ENCODE results near the gene TRAPPC2L. TPM values are rescaled to one million over a fixed set of nuclear protein-coding genes. Genes with fewer than 3 reads are reported as not detected.
A peak's percentile ranks its signal among the peaks of the same experiment; 100 is the strongest.

The TRAPPC2L gene
- total and polyA plus RNA-seq, 2 of the 13 experiments (the other 11 are each of a cell fraction or from before 2014, with no cell fraction given) = 96.3 to 107 TPM

DNA sequence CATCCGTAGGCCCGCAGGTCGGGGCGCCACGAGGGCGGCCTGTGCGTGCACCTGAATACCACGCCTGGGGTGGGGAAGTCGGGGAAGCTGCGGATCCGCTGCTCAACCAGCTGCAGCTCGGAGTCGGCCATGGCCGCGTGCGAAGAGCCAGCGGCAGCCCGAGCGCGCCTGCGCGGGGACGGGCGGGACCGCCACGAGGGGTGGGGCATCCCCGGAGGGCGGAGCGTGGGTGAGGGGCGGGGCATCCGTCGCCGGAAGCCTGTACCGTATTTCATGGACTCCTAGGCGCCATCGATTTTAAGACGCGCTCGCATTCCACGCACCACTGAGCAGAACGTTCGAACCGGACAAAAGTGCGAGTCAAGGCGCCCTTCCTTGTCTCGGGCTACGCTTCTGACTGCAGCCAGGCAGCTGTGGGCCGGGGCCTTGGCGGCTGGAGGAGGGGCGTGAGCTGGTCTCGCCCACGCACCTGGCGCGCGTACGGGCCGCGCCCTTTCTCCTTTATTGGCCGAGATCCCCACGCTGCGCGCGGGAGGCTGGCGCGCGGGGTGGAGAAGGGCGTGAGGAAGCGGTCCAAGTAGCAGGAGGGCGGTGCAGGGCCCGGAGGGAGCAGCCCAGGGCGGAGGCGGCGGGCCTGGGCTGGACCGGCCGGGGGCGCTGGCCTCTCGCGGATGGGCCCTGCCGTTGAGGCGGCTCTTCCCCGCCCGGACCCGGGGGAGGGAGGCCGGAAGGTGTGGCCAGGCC is 45.0 kb upstream of the TRAPPC2L start, which contains the start of gene APRT (continued):
- TF ChIP-seq ZHX2 (IDR thresholded peaks at IDR 0.05; ENCODE audit: low read depth) (peak; percentile 68; the same call in 1 of the 2 replicates), ZHX2 (CRISPR knock-in tag; IDR thresholded peaks at IDR 0.05; ENCODE audit: borderline replicate concordance) (peak; percentile 94), ZNF17 (CRISPR knock-in tag; IDR thresholded peaks at IDR 0.05) (no peak; the same call in 1 of the 2 replicates), ZNF510 (CRISPR knock-in tag; IDR thresholded peaks at IDR 0.05; ENCODE audit: low read depth) (peak; percentile 58; the same call in 1 of the 2 replicates), ZNF10 (CRISPR knock-in tag; IDR thresholded peaks at IDR 0.05; ENCODE audit: borderline replicate concordance, low read depth) (no peak), ZNF557 (CRISPR knock-in tag; IDR thresholded peaks at IDR 0.05) (peak; percentile 74; the same call in 1 of the 2 replicates), TFDP1 (CRISPR knock-in tag; IDR thresholded peaks at IDR 0.05; ENCODE audit: borderline replicate concordance) (peak; percentile 9; the same call in 1 of the 2 replicates), ZNF282 (IDR thresholded peaks at IDR 0.05; ENCODE audit: partially characterized antibody) (no peak), MATR3 (CRISPR knock-in tag; IDR thresholded peaks at IDR 0.05) (no peak), NCOR1 (IDR thresholded peaks at IDR 0.05; ENCODE audit: borderline replicate concordance, low read length) (0 out of 2 replicates have a peak, but pooled peaks have one; percentile 9), RCOR2 (CRISPR knock-in tag; IDR thresholded peaks at IDR 0.05) (peak; percentile 66), ZNF776 (CRISPR knock-in tag; IDR thresholded peaks at IDR 0.05) (peak; percentile 90), TBP (CRISPR knock-in tag; IDR thresholded peaks at IDR 0.05) (no peak), SP2 (CRISPR knock-in tag; IDR thresholded peaks at IDR 0.05) (no peak), ZNF230 (CRISPR knock-in tag; IDR thresholded peaks at IDR 0.05) (peak; percentile 84), ZEB1 (IDR thresholded peaks at IDR 0.05; ENCODE audit: insufficient replicate concordance, low read depth) (peak; percentile 71), SETDB1 (CRISPR knock-in tag; IDR thresholded peaks at IDR 0.05; ENCODE audit: borderline replicate concordance) (no peak)
- TF ChIP-seq, protein P1, sequence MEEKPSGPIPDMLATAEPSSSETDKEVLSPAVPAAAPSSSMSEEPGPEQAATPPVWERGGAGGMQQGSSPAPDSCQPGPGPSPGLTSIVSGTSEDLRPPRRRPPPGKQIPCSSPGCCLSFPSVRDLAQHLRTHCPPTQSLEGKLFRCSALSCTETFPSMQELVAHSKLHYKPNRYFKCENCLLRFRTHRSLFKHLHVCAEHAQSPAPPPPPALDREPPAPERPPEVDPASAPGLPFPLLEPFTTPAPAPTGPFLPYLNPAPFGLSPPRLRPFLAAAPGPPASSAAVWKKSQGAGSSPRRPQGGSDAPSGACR (CRISPR knock-in tag; IDR thresholded peaks at IDR 0.05) = peak; percentile 87; the same call in 1 of the 2 replicates
- TF ChIP-seq, protein P2, sequence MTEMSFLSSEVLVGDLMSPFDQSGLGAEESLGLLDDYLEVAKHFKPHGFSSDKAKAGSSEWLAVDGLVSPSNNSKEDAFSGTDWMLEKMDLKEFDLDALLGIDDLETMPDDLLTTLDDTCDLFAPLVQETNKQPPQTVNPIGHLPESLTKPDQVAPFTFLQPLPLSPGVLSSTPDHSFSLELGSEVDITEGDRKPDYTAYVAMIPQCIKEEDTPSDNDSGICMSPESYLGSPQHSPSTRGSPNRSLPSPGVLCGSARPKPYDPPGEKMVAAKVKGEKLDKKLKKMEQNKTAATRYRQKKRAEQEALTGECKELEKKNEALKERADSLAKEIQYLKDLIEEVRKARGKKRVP (CRISPR knock-in tag; IDR thresholded peaks at IDR 0.05) = peak in 1 of 2 experiments; percentile 66; a peak in 1 of 4 replicates

All from HepG2 (cell line).